DOHH2 (cell line): ENCODE measurements around the gene LEMD1.

Source experiments
- EZH2phosphoT487 ChIP-seq: fragments of 200-600 bp; sonication (generic); IDR thresholded peaks from 2 replicates; pipeline ENCODE4 v1.6.1; 2017; ENCODE audit warnings: borderline replicate concordance, mild to moderate bottlenecking, antibody characterized with exemption, low read length, moderate library complexity, mixed read lengths
- TF ChIP-seq, protein P1 (sequence below): fragments of 200-600 bp; sonication (generic); IDR thresholded peaks from one replicate; pipeline ENCODE4 v1.5.1; 2014; ENCODE audit warnings: antibody characterized with exemption, mild to moderate bottlenecking, low read depth, low read length; ENCODE audit not compliant: poor library complexity, severe bottlenecking

DNA sequence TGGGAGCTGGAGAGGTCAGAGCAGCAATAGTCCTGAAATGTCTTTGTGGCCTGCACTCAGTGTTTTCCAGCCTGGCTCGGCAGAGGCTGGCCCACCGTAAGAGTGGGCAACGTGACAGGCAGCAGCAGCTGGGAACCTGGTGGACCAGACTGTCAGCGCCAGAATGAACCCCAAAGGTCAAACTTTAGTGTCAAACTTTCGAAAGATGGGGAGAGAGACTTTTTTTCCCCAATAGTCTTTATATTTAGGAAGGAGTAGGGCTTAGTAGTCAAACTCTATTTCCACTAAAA, 23.7 kb upstream of the LEMD1 start:
- TF ChIP-seq, protein P1, sequence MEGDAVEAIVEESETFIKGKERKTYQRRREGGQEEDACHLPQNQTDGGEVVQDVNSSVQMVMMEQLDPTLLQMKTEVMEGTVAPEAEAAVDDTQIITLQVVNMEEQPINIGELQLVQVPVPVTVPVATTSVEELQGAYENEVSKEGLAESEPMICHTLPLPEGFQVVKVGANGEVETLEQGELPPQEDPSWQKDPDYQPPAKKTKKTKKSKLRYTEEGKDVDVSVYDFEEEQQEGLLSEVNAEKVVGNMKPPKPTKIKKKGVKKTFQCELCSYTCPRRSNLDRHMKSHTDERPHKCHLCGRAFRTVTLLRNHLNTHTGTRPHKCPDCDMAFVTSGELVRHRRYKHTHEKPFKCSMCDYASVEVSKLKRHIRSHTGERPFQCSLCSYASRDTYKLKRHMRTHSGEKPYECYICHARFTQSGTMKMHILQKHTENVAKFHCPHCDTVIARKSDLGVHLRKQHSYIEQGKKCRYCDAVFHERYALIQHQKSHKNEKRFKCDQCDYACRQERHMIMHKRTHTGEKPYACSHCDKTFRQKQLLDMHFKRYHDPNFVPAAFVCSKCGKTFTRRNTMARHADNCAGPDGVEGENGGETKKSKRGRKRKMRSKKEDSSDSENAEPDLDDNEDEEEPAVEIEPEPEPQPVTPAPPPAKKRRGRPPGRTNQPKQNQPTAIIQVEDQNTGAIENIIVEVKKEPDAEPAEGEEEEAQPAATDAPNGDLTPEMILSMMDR, result no peak
- TF ChIP-seq EZH2phosphoT487, result no peak
